Neutrophil (primary cell): ENCODE measurements around the gene LONP1.
"Not testable (repeated sequence)": the region's sequence is repeated elsewhere in the genome, so short reads cannot be mapped to it uniquely, and the experiment has no call there.

ENCODE experiments used
- H3K27ac ChIP-seq: fragments of 200-600 bp; sonication (generic); 2 replicates; pipeline ENCODE4 v1.5.1; 2016; ENCODE audit warnings: mild to moderate bottlenecking, moderate library complexity
- H3K27me3 ChIP-seq: fragments of 200-600 bp; sonication (generic); 2 replicates; pipeline ENCODE4 v1.6.0; 2016; ENCODE audit warnings: mild to moderate bottlenecking
- H3K36me3 ChIP-seq: fragments of 200-600 bp; sonication (generic); 2 replicates; pipeline ENCODE4 v1.5.1; 2017
- H3K4me1 ChIP-seq, 2 experiments: fragments of 200-600 bp in 1 of 2; sonication (generic) in 1 of 2; 1 replicate in 1 of 2; 2 replicates in 1 of 2; pipeline versions ENCODE4 v1.5.1 to v1.6.1; 2013 to 2016; ENCODE audit warnings: low read depth in 1 of 2, low read length in 1 of 2, mild to moderate bottlenecking in 1 of 2, moderate library complexity in 1 of 2; ENCODE audit not compliant: control insufficient read depth in 1 of 2, insufficient read depth in 1 of 2
- H3K4me3 ChIP-seq, 2 experiments: fragments of 200-600 bp in 1 of 2; sonication (generic) in 1 of 2; 1 replicate in 1 of 2; 2 replicates in 1 of 2; pipeline ENCODE4 v1.5.1; 2013 to 2016; ENCODE audit warnings: low read depth in 1 of 2, low read length in 1 of 2, mild to moderate bottlenecking in 1 of 2, moderate library complexity in 1 of 2
- H3K9me3 ChIP-seq: fragments of 200-600 bp; sonication (generic); 2 replicates; pipeline ENCODE4 v1.5.1; 2016
- TF ChIP-seq, protein P1 (sequence below): fragments of 200-600 bp; sonication (generic); IDR thresholded peaks from 2 replicates; pipeline ENCODE4 v1.5.1; 2016; ENCODE audit warnings: antibody characterized with exemption

Gene LONP1

DNA sequence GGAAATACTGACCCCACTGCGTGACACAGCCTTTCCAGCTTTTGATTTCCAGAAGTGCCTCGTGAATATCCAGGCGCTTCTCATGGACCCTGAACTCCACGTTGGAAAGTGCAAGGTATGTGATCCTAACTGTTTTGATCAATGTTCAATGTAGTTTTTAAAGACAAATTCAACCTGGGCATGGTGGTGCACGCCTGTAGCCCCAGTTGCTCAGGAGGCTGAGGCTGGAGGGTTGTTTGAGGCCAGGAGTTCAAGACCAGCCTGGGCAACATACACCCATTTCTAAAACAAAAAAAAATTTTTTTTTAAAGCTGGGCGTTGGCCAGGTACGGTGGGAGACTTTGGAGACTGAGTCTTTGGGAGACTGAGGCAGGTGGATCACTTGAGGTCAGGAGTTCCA, 31.8 kb upstream of the LONP1 start:
- Histone ChIP-seq H3K27me3 (no peaks in the 10 kb centered on the region), H3K9me3 (no peaks in the 10 kb centered on the region), H3K36me3 (no peaks in the 10 kb centered on the region), H3K27ac (no peak overlapping the region), H3K4me3 (no peak overlapping the region), H3K4me1 (no peaks in the 10 kb centered on the region)
- TF ChIP-seq, protein P1, sequence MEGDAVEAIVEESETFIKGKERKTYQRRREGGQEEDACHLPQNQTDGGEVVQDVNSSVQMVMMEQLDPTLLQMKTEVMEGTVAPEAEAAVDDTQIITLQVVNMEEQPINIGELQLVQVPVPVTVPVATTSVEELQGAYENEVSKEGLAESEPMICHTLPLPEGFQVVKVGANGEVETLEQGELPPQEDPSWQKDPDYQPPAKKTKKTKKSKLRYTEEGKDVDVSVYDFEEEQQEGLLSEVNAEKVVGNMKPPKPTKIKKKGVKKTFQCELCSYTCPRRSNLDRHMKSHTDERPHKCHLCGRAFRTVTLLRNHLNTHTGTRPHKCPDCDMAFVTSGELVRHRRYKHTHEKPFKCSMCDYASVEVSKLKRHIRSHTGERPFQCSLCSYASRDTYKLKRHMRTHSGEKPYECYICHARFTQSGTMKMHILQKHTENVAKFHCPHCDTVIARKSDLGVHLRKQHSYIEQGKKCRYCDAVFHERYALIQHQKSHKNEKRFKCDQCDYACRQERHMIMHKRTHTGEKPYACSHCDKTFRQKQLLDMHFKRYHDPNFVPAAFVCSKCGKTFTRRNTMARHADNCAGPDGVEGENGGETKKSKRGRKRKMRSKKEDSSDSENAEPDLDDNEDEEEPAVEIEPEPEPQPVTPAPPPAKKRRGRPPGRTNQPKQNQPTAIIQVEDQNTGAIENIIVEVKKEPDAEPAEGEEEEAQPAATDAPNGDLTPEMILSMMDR = no peak

DNA sequence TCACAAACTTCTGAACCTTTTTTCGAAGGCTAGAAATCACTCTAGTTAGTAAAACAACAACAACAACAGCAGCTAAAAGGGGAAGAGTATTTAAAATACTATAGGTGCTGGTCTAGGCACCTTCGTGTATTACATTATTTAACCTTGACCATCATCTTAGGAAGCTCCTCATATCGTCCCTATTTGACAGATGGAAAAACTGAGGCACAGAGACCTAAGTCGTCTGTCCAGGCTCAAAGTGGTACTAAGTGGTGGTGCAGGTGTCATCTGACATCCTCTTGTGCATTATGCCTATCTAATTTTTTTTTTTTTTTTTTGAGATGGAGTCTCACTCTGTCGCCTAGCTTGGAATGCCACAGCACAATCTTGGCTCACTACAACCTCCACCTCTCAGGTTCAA, 29.6 kb upstream of the LONP1 start:
- no peaks in the 10 kb centered on the region for H3K9me3 ChIP-seq
- no peaks in the 10 kb centered on the region for H3K36me3 ChIP-seq
- H3K27ac ChIP-seq = no peak overlapping the region
- H3K27me3 ChIP-seq = peaks cover 6% of the 10 kb centered on the region
- no peaks in the 10 kb centered on the region for H3K4me1 ChIP-seq
- TF ChIP-seq, protein P1 = no peak
- no peak overlapping the region for H3K4me3 ChIP-seq

DNA sequence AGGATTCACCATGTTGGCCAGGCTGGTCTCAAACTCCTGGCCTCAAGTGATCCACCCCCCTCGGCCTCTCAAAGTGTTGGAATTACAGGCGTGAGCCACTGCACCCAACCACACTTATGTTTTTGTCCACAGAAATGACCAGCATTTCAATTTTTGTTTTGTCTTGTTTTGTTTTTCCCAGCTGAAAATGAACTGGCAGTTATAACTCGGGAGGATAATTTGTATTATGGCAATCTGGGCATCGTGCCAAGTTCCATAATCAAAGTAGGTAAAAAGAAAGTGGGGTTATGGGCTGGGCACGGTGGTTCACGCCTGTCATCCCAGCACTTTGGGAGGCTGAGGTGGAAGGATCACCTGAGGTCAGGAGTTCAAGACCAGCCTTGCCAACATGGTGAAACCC, 29.0 kb upstream of the LONP1 start:
- H3K9me3 ChIP-seq, H3K4me3 ChIP-seq, H3K27me3 ChIP-seq, H3K36me3 ChIP-seq, H3K4me1 ChIP-seq, H3K27ac ChIP-seq: not testable (repeated sequence)

DNA sequence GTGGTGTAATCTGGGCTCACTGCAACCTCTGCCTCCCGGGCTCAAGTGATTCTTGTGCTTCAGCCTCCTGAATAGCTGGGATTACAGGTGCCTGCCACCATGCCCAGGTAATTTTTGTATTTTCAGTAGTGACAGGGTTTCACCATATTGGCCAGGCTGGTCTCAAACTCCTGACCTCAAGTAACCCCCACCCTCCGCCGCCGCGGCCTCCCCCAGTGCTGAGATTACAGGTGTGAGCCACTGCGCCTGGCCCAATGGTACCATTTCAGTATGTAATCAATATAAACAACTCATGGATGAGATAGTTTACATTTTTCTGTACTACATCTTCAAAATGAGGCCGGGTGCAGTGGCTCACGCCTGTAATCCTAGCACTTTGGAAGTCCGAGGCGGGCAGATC, 25.1 kb upstream of the LONP1 start:
- H3K9me3 ChIP-seq, H3K4me3 ChIP-seq, H3K4me1 ChIP-seq, H3K27ac ChIP-seq, H3K36me3 ChIP-seq, H3K27me3 ChIP-seq: not testable (repeated sequence)

DNA sequence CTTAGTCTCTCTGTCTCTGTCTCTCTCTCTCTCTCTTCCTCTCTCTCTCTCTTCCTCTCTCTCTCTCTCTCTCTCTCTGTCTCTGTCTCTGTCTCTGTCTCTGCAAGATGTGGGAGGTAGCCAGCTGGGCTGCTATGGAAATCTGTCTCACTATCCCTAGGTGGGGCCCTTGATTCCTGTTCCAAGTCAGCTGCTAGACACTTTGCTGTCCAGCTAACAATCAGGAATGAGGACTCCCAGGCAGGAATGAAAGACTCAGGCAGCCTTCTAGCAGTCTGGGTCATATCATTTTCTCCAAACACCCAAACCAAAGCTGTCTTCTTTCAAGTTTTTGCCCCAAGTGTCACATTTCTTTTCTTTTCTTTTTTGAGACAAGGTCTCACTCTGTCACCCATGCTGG, 23.7 kb upstream of the LONP1 start:
- no peaks in the 10 kb centered on the region for H3K4me1 ChIP-seq
- no peaks in the 10 kb centered on the region for H3K9me3 ChIP-seq
- no peaks in the 10 kb centered on the region for H3K36me3 ChIP-seq
- no peak overlapping the region for H3K4me3 ChIP-seq
- H3K27ac ChIP-seq = no peak overlapping the region
- peaks cover 6% of the 10 kb centered on the region for H3K27me3 ChIP-seq
- TF ChIP-seq, protein P1 = no peak

DNA sequence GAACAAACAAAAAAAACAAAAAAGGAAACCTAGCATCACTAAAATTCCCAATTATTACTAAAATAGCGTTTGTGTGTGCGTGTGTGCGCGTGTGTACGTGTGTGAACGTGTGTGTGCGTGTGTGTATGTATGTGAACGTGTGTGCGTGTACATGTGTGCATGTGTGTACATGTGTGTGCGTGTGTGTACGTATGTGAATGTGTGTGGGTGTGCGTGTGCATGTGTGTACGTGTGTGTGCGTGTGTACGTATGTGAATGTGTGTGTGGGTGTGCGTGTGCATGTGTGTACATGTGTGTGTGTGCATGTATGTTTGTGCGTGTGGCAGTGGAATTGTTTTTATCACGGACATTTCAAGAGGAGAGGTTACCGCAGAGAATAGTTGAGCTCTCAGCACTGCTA, 22.1 kb upstream of the LONP1 start:
- H3K27me3 ChIP-seq = peaks cover 6% of the 10 kb centered on the region
- TF ChIP-seq, protein P1 = no peak
- no peak overlapping the region for H3K27ac ChIP-seq
- no peak overlapping the region for H3K4me3 ChIP-seq
- no peaks in the 10 kb centered on the region for H3K4me1 ChIP-seq
- H3K36me3 ChIP-seq = no peaks in the 10 kb centered on the region
- H3K9me3 ChIP-seq = no peaks in the 10 kb centered on the region

DNA sequence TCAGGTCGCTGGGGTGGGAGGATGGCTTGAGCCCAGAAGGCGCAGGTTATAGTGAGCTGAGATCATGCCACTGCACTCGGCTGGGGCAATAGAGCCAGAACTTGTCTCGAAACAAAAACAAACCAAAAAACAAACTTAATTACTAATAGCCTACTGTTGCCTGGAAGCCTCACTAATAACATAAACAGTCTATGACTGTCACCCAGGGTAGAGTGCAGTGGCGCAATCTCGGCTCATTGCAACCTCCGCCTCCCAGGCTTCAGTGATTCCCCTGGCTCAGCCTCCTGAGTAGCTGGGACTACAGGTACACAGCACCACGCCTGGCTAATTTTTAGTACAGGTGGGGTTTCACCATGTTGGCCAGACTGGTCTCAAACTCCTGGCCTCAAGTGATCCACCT, 18.5 kb upstream of the LONP1 start:
- TF ChIP-seq, protein P1 = no peak
- Histone ChIP-seq H3K27me3 (no peaks in the 10 kb centered on the region), H3K36me3 (no peaks in the 10 kb centered on the region), H3K27ac (no peak overlapping the region), H3K4me3 (no peak overlapping the region), H3K9me3 (no peaks in the 10 kb centered on the region), H3K4me1 (no peaks in the 10 kb centered on the region)

DNA sequence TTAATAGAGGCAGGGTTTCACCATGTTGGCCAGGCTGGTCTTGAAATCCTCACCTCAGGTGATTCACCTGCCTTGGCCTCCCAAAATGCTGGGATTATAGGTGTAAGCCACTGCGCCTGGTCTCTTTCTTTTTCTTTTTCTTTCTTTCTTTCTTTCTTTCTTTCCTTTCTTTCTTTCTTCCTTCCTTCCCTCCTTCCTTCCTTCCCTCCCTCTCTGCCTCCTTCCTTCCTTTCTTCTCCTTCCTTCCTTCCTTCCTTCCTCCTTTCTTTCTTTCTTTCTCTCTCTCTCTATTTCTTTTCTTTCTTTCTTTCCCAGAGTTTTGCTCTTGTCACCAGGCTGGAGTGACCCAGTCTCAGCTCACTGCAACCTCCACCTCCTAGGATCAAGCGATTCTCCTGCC, 13.2 kb upstream of the LONP1 start:
- not testable (repeated sequence) for H3K27ac ChIP-seq, H3K9me3 ChIP-seq, H3K36me3 ChIP-seq, H3K4me1 ChIP-seq, H3K4me3 ChIP-seq, H3K27me3 ChIP-seq
